Measurements from ENCODE around the gene ABCA7. TPM values are rescaled to one million over a fixed set of nuclear protein-coding genes. Genes with fewer than 3 reads are reported as not detected.

The ABCA7 gene
- total RNA-seq, 1 donor from 2014 or later, result 9.4 TPM

Other genes starting within 250 kb of the ABCA7 start
- gene PTBP1, start 242.7 kb upstream of the ABCA7 start, total RNA-seq, result 58.1 TPM
- gene PLPPR3, start 218.2 kb upstream of the ABCA7 start, total RNA-seq, result not detected
- not detected for gene AZU1, start 212.3 kb upstream of the ABCA7 start, total RNA-seq
- gene PRTN3, start 199.1 kb upstream of the ABCA7 start, total RNA-seq, result not detected
- 1.5 TPM for gene ELANE, start 187.8 kb upstream of the ABCA7 start, total RNA-seq
- gene CFD, start 180.4 kb upstream of the ABCA7 start, total RNA-seq, result 252 TPM
- 23.7 TPM for gene MED16, start 146.9 kb upstream of the ABCA7 start, total RNA-seq
- gene RNU6-9, start 146.6 kb upstream of the ABCA7 start, total RNA-seq, result not detected
- gene R3HDM4, start 126.9 kb upstream of the ABCA7 start, total RNA-seq, result 20.0 TPM
- gene KISS1R, start 122.8 kb upstream of the ABCA7 start, total RNA-seq, result not detected
- 5.7 TPM for gene ARID3A, start 114.1 kb upstream of the ABCA7 start, total RNA-seq
- gene WDR18, start 55.8 kb upstream of the ABCA7 start, total RNA-seq, result 20.4 TPM
- gene GRIN3B, start 39.7 kb upstream of the ABCA7 start, total RNA-seq, result not detected
- gene TMEM259, start 19.0 kb upstream of the ABCA7 start, total RNA-seq, result 122 TPM
- gene RNU6-2, start 18.6 kb upstream of the ABCA7 start, total RNA-seq, result not detected
- 94.0 TPM for gene CNN2, start 13.5 kb upstream of the ABCA7 start, total RNA-seq
- gene ARHGAP45, start 27.1 kb downstream of the ABCA7 start, total RNA-seq, result 6.0 TPM
- 148 TPM for gene POLR2E, start 55.3 kb downstream of the ABCA7 start, total RNA-seq
- gene GPX4, start 63.9 kb downstream of the ABCA7 start, total RNA-seq, result 337 TPM
- 18.7 TPM for gene SBNO2, start 134.2 kb downstream of the ABCA7 start, total RNA-seq
- gene STK11, start 165.7 kb downstream of the ABCA7 start, total RNA-seq, result 66.2 TPM
- gene CBARP, start 197.9 kb downstream of the ABCA7 start, total RNA-seq, result 1.2 TPM
- gene ATP5F1D, start 201.6 kb downstream of the ABCA7 start, total RNA-seq, result 686 TPM
- gene MIDN, start 208.5 kb downstream of the ABCA7 start, total RNA-seq, result 59.7 TPM
- 248 TPM for gene CIRBP, start 229.2 kb downstream of the ABCA7 start, total RNA-seq
- gene FAM174C, start 235.4 kb downstream of the ABCA7 start, total RNA-seq, result 13.1 TPM
- not detected for gene EFNA2, start 245.8 kb downstream of the ABCA7 start, total RNA-seq

Measured in left ventricle myocardium superior (tissue), 1 donor.